Measurements from ENCODE around the gene LCE3E. TPM values are rescaled to one million over a fixed set of nuclear protein-coding genes. Genes with fewer than 3 reads are reported as not detected.

Gene LCE3E
- total and polyA plus RNA-seq, 2 donors (not counting 3 experiments of a cell fraction or from before 2014, with no cell fraction given) = not detected

- POLR2A ChIA-PET = no interaction called here
- CTCF ChIA-PET = interaction anchor here (0.8 kb wide), 1 partner anchor 8 kb away, joined by 3 read pairs; no protein-coding TSS in a partner anchor
Measured at GRCh38 chr1:152525080-152525641, 41.4 kb downstream of the LCE3E start.

GRCh38 chr1:152520561-152521090 is 46.0 kb downstream of the LCE3E start:
- Histone ChIP-seq H3K4me1 (ENCODE audit: control insufficient read depth, extremely low read depth, insufficient read depth, low read length) (peaks cover 4% of the 10 kb centered on the region), H3K9me1 (replicated peaks; ENCODE audit: control insufficient read depth, extremely low read depth, insufficient read depth, low read length) (no peaks in the 10 kb centered on the region), H3K9me3 (replicated peaks; ENCODE audit: control insufficient read depth, insufficient read depth, low read length) (no peaks in the 10 kb centered on the region), H3K36me3 (ENCODE audit: control insufficient read depth in 2 of 2, extremely low read depth in 1 of 2, insufficient read depth in 2 of 2, low read length in 2 of 2) (no peaks in the 10 kb centered on the region), H2AFZ (ENCODE audit: low read depth, low read length) (no peak overlapping the region), H3K9ac (replicated peaks; ENCODE audit: extremely low read depth, insufficient read depth, low read length) (no peak overlapping the region), H3K79me2 (ENCODE audit: control insufficient read depth, insufficient read depth, low read length) (no peaks in the 10 kb centered on the region), H3K27me3 (ENCODE audit: control insufficient read depth in 2 of 2, insufficient read depth in 2 of 2, low read length in 2 of 2) (peaks cover 2 to 4% of the 10 kb centered on the region in 2 experiments), H3K4me3 (replicated peaks in 1 of 3; ENCODE audit: insufficient read depth in 1 of 3, low read depth in 1 of 3, low read length in 3 of 3) (no peak overlapping the region), H3K4me2 (ENCODE audit: insufficient read depth, low read length) (no peak overlapping the region), H4K20me1 (replicated peaks; ENCODE audit: control insufficient read depth, extremely low read depth, insufficient read depth, low read length) (no peaks in the 10 kb centered on the region), H3K27ac (ENCODE audit: insufficient read depth, low read depth, low read length) (no peak overlapping the region)
- POLR2A ChIA-PET = no interaction called here
- TF ChIP-seq JUN (IDR thresholded peaks at IDR 0.05; ENCODE audit: borderline replicate concordance, insufficient read depth, insufficient read length, low read depth) = no peak
- TF ChIP-seq FOS (IDR thresholded peaks at IDR 0.05; ENCODE audit: borderline replicate concordance, insufficient read depth, low read length) = no peak
- no peak for TF ChIP-seq MYC (IDR thresholded peaks at IDR 0.05; ENCODE audit: low read depth, low read length)
- dilution Hi-C loops (cut with MboI; ENCODE audit: extremely low pct_ligation_motif_present, low sequenced_read_pairs) = no loop called here
- DNase-seq (ENCODE audit: low read depth, low spot score) (no peak), FAIRE-seq (no peak)
- CTCF ChIA-PET = no interaction called here
- BruUV-seq (replicated peaks) = no TSS peak
- intact Hi-C loops (cut with micrococcal nuclease) = no loop called here

More at GRCh38 chr1:152525080-152525641, 41.4 kb downstream of the LCE3E start:
- H3K9me1 ChIP-seq (replicated peaks; ENCODE audit: control insufficient read depth, extremely low read depth, insufficient read depth, low read length) = no peaks in the 10 kb centered on the region
- H3K36me3 ChIP-seq (ENCODE audit: control insufficient read depth in 2 of 2, extremely low read depth in 1 of 2, insufficient read depth in 2 of 2, low read length in 2 of 2) = no peaks in the 10 kb centered on the region
- no peak overlapping the region for H3K27ac ChIP-seq (ENCODE audit: insufficient read depth, low read depth, low read length)
- no peaks in the 10 kb centered on the region for H3K79me2 ChIP-seq (ENCODE audit: control insufficient read depth, insufficient read depth, low read length)
- no peak for DNase-seq (ENCODE audit: low read depth, low spot score)
- H3K27me3 ChIP-seq (ENCODE audit: control insufficient read depth in 2 of 2, insufficient read depth in 2 of 2, low read length in 2 of 2) = no peaks in the 10 kb centered on the region
- no peak overlapping the region for H3K9ac ChIP-seq (replicated peaks; ENCODE audit: extremely low read depth, insufficient read depth, low read length)
- H3K4me3 ChIP-seq (replicated peaks in 1 of 3; ENCODE audit: insufficient read depth in 1 of 3, low read depth in 1 of 3, low read length in 3 of 3) = no peak overlapping the region
- dilution Hi-C loops (cut with MboI; ENCODE audit: extremely low pct_ligation_motif_present, low sequenced_read_pairs) = no loop called here
- no TSS peak for BruUV-seq (replicated peaks)
- H4K20me1 ChIP-seq (replicated peaks; ENCODE audit: control insufficient read depth, extremely low read depth, insufficient read depth, low read length) = no peaks in the 10 kb centered on the region
- no peak overlapping the region for H2AFZ ChIP-seq (ENCODE audit: low read depth, low read length)
- FAIRE-seq = no peak
- no peak overlapping the region for H3K4me2 ChIP-seq (ENCODE audit: insufficient read depth, low read length)
- no peaks in the 10 kb centered on the region for H3K9me3 ChIP-seq (replicated peaks; ENCODE audit: control insufficient read depth, insufficient read depth, low read length)
- TF ChIP-seq MYC (IDR thresholded peaks at IDR 0.05; ENCODE audit: low read depth, low read length) (no peak), MAX (IDR thresholded peaks at IDR 0.05; ENCODE audit: insufficient read depth, insufficient read length) (no peak), EZH2 (IDR thresholded peaks at IDR 0.05; ENCODE audit: borderline replicate concordance, low read depth, low read length, severe bottlenecking) (no peak), GATA2 (IDR thresholded peaks at IDR 0.05; ENCODE audit: insufficient read depth, insufficient read length, low read depth, low read length) (no peak), POLR2AphosphoS5 (IDR thresholded peaks at IDR 0.05; ENCODE audit: insufficient read depth, low read depth, low read length) (no peak)
- H3K4me1 ChIP-seq (ENCODE audit: control insufficient read depth, extremely low read depth, insufficient read depth, low read length) = no peaks in the 10 kb centered on the region
- intact Hi-C loops (cut with micrococcal nuclease) = no loop called here

Data from endothelial cell of umbilical vein (primary cell).